HT1080 (cell line): Measurements from ENCODE around the gene MYO1B. TPM values are rescaled to one million over a fixed set of nuclear protein-coding genes. Genes with fewer than 3 reads are reported as not detected.
"Not testable (repeated sequence)": the region's sequence is repeated elsewhere in the genome, so short reads cannot be mapped to it uniquely, and the experiment has no call there.

Experiments
- DNase-seq: peaks from one replicate; pipeline ENCODE4 v3.0.0-alpha.2; 2015; ENCODE audit warnings: low read depth
- small RNA-seq: library from RNA; depleted of rRNA; stranded (forward); fragments of <200 nt; gene quantifications from one replicate; pipeline ENCODE3, GENCODE V24; 2014
- total RNA-seq: library from RNA; depleted of rRNA; stranded (reverse); fragments of >200 nt; shearing (Covaris generic); gene quantifications from 2 replicates; pipeline ENCODE4 v1.2.3, GENCODE V29; 2014; rRNA removed

Gene MYO1B
- total RNA-seq, 1 experiment from 2014 or later, result 93.6 TPM

GRCh38 chr2:191443446-191443845 is 198.2 kb downstream of the MYO1B start:
- no peak for DNase-seq

- DNase-seq, result no peak
Observed at GRCh38 chr2:191446910-191447309, 201.7 kb downstream of the MYO1B start.

- DNase-seq, result no peak
Observed at GRCh38 chr2:191451116-191451515, 205.9 kb downstream of the MYO1B start.

GRCh38 chr2:191452065-191452464 is 206.9 kb downstream of the MYO1B start:
- no peak for DNase-seq

GRCh38 chr2:191453761-191454160 is 208.6 kb downstream of the MYO1B start:
- DNase-seq, result no peak

- DNase-seq, result not testable (repeated sequence)
Observed at GRCh38 chr2:191456506-191456905, 211.3 kb downstream of the MYO1B start.

- no peak for DNase-seq
Observed at GRCh38 chr2:191459158-191459557, 214.0 kb downstream of the MYO1B start.

- DNase-seq, result no peak
Observed at GRCh38 chr2:191462370-191462769, 217.2 kb downstream of the MYO1B start.

- DNase-seq, result no peak
Observed at GRCh38 chr2:191463790-191464189, 218.6 kb downstream of the MYO1B start.

- peak; percentile 8 for DNase-seq
Observed at GRCh38 chr2:191465766-191466420, 220.7 kb downstream of the MYO1B start.

GRCh38 chr2:191467113-191467512 is 221.9 kb downstream of the MYO1B start:
- no peak for DNase-seq

- no peak for DNase-seq
Observed at GRCh38 chr2:191470306-191470705, 225.1 kb downstream of the MYO1B start.

GRCh38 chr2:191474464-191474863 is 229.3 kb downstream of the MYO1B start:
- DNase-seq, result no peak

Small RNA genes within 50 kb of the gene (small RNA-seq; reads per million reads assigned to genes)
- gene RNU6-1045P, result not detected

Other genes starting within 250 kb of the MYO1B start
- gene STAT1, start 231.2 kb upstream of the MYO1B start, total RNA-seq, result 29.6 and 30.7 TPM in 2 replicates
- gene STAT4, start 94.4 kb upstream of the MYO1B start, total RNA-seq, result not detected in 2 replicates